ENCODE data around the gene ISG15.

ISG15 gene

DNA sequence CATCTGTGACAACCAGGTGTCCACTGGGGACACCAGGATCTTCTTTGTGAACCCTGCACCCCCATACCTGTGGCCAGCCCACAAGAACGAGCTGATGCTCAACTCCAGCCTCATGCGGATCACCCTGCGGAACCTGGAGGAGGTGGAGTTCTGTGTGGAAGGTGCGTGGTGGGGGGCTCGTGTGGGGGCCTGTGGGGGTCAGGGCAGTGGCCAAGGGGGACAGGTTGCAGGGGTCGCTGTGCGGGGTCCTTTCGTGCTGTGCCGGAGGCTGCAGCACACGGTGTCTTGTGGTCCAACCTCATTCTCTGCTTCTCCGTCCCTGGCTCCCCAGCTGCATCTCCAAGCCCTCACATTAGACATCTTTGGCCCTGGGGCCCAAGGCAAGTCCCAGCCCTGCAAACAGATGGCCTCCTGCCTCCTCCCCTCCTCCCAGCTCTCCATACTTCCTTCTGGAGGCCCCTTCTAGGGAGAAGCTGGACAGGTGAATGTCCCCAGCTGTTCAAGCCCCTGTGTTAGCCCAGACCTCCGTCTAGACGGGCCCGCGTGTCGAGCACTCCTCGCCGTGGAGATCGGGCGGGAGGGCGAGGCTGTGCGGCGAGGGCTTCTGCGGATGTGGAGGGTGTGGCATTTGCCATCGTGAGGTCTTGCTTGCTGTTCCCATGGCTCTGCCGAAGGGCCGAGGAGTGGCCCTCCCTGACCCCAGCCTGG, 9.2 kb downstream of the ISG15 start:
- H3K9me3 ChIP-seq: no peaks in the 10 kb centered on the region
- TF ChIP-seq, protein P1, sequence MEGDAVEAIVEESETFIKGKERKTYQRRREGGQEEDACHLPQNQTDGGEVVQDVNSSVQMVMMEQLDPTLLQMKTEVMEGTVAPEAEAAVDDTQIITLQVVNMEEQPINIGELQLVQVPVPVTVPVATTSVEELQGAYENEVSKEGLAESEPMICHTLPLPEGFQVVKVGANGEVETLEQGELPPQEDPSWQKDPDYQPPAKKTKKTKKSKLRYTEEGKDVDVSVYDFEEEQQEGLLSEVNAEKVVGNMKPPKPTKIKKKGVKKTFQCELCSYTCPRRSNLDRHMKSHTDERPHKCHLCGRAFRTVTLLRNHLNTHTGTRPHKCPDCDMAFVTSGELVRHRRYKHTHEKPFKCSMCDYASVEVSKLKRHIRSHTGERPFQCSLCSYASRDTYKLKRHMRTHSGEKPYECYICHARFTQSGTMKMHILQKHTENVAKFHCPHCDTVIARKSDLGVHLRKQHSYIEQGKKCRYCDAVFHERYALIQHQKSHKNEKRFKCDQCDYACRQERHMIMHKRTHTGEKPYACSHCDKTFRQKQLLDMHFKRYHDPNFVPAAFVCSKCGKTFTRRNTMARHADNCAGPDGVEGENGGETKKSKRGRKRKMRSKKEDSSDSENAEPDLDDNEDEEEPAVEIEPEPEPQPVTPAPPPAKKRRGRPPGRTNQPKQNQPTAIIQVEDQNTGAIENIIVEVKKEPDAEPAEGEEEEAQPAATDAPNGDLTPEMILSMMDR (IDR thresholded peaks at IDR 0.05; ENCODE audit: low read depth, low read length): no peak
- no peak overlapping the region for H3K4me3 ChIP-seq (ENCODE audit: low read depth, low read length)
- peaks cover 10% of the 10 kb centered on the region for H3K27me3 ChIP-seq
- no peak for DNase-seq
- H3K4me1 ChIP-seq: peaks cover 7% of the 10 kb centered on the region
- no peaks in the 10 kb centered on the region for H3K36me3 ChIP-seq

DNA sequence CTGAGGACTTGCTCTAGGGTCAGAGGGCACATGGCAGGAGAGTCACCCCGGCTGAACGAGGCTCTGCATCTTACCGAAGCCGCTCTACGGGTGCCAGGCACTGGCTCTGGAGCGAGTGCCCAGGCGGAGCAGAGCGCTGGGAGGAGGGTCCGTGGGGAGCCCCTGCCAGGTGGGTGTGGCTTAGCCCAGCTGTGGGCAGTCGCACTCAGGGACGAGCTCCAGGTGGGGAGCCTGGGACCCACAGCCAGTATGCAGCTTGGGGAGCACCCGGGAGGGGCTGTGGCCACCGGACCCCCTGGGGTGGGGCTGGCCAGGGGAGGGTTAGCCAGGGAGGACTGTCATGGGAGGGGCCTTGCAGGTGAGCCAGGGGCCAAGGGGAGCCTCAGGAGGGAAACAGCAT, 10.4 kb downstream of the ISG15 start:
- Histone ChIP-seq H3K4me1 (peaks cover 7% of the 10 kb centered on the region), H3K4me3 (ENCODE audit: low read depth, low read length) (no peak overlapping the region), H3K36me3 (no peaks in the 10 kb centered on the region), H3K27me3 (peaks cover 10% of the 10 kb centered on the region), H3K9me3 (no peaks in the 10 kb centered on the region)
- DNase-seq: no peak
- TF ChIP-seq, protein P1 (IDR thresholded peaks at IDR 0.05; ENCODE audit: low read depth, low read length): no peak

DNA sequence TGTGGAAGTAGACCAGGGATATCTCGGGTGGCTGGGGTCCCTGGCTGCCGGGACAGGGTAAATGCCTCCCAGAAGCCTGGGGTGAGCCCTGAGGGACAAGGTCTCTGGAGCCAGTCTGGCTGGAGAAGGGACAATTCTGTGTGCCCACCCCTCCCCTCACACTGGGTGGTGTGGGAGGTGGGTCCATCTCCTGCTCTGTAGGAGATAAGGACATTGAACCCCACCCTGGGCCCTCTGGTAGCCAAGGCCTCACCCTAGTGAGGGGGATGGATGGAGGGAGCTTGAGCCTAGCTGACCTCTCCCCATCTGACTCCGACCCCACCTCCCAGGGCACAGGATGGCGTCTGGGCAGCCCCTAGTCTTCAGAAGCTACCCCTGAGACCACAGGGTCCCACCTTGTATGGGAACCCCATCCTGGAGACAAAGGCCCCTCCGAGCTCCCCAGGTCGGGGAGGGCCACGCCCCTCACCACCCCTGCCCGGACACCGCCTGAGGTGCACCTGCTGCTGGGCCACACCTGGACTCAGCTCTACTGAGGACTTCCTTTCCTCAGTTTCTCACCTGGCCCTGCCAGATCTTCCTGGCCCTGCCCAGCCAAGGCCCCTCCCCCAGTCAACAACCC, 11.0 kb downstream of the ISG15 start:
- DNase-seq: no peak
- Histone ChIP-seq H3K9me3 (no peaks in the 10 kb centered on the region), H3K36me3 (no peaks in the 10 kb centered on the region), H3K4me3 (ENCODE audit: low read depth, low read length) (no peak overlapping the region), H3K4me1 (peaks cover 7% of the 10 kb centered on the region), H3K27me3 (peaks cover 10% of the 10 kb centered on the region)
- TF ChIP-seq, protein P1 (IDR thresholded peaks at IDR 0.05; ENCODE audit: low read depth, low read length): no peak

DNA sequence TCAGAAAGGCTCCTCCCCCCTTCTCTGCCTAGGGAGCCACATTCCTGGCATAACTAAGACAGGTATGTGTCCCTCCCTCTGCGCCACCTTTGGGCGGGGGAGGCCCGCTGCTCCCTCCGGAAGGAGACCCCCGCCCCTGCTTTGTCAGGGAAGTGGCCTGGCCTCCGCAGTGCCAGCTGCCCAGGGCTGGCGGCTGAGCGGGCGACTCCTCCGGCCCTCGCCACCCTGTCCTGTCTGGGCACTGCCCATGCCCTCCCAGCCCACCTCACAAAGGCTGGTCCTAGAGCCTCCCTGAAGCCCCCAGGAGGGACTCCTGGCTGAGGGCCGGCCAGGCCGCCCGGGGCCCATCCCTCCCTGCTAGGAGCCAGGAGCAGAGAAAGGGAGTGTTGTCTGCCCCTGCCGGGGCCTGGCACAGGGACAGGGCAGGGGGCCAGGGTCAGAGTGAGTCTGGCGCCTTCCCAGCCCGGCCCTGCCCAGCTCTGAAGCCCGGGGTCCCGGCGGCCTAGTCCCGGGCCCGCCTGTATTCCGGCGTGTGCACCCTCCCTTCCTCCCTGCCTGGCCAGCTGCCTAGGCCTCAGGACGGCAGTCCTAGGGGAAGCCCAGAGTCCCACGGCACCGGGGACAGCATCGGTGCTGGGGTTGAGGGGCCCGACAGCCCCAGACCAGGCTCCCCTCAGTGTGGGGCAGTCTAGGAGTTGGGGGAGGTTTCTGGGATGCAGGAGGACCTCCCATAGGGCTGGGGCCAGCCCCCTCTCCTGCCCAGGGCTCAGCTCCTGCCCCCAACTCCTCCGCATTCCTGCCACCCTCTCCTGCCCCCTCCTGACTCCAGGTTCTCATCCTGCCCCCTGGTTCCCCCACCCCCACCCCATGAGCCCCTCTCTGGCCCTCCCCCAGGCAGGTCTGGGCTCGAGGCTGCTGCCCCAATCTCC, 11.7 kb downstream of the ISG15 start:
- Histone ChIP-seq H3K4me1 (peaks cover 7% of the 10 kb centered on the region), H3K9me3 (no peaks in the 10 kb centered on the region), H3K4me3 (ENCODE audit: low read depth, low read length) (no peak overlapping the region), H3K27me3 (peaks cover 10% of the 10 kb centered on the region), H3K36me3 (no peaks in the 10 kb centered on the region)
- no peak for DNase-seq
- TF ChIP-seq, protein P1 (IDR thresholded peaks at IDR 0.05; ENCODE audit: low read depth, low read length): no peak

DNA sequence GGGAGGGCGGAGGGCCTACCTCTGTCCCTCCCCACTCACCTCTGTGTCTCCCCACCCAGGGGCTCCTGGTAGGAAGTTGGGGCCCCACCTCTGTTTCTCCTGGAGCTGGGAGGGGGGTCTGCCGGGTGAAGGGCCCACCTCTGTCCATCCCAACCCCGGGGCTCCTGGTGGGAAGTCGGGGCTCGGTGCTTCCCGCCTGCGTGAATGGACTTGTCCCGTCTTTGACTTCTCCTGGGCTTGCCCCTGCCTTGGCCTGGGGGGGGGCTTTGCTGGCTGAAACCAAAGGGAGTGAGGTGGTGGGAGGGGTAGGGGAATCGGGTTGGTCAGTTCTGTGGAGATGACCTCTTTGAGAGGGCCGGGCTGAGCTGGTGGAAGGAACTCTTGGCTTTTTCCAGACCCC, 12.4 kb downstream of the ISG15 start:
- TF ChIP-seq, protein P1 (IDR thresholded peaks at IDR 0.05; ENCODE audit: low read depth, low read length): no peak
- DNase-seq: no peak
- no peaks in the 10 kb centered on the region for H3K36me3 ChIP-seq
- H3K4me1 ChIP-seq: peaks cover 7% of the 10 kb centered on the region
- H3K27me3 ChIP-seq: peaks cover 6% of the 10 kb centered on the region
- H3K4me3 ChIP-seq (ENCODE audit: low read depth, low read length): no peak overlapping the region
- H3K9me3 ChIP-seq: no peaks in the 10 kb centered on the region

Measured in BE2C (cell line).